Measurements from ENCODE around the gene ABHD17B.

- TF ChIP-seq POLR2A (IDR thresholded peaks at IDR 0.05) (no peak), CTCF (IDR thresholded peaks at IDR 0.05) (no peak)
These were observed 60.0 kb downstream of the ABHD17B start for GRCh38 chr9:71850996-71851395.

Measured in thyroid gland (tissue), 4 donors.